ACC112 (cell line): ENCODE measurements around the gene FARP2.
"Not testable (repeated sequence)": the region's sequence is repeated elsewhere in the genome, so short reads cannot be mapped to it uniquely, and the experiment has no call there.

Source experiments
- H2AFZ ChIP-seq: fragments of 200-600 bp; sonication (generic); one replicate; pipeline ENCODE4 v1.6.0; 2017; ENCODE audit warnings: antibody characterized with exemption, low read length; ENCODE audit not compliant: unreplicated experiment
- H3K27ac ChIP-seq: fragments of 200-600 bp; sonication (generic); 2 replicates; pipeline ENCODE4 v1.5.1; 2014; ENCODE audit warnings: low read depth, mild to moderate bottlenecking, antibody characterized with exemption, low read length, moderate library complexity
- H3K27me3 ChIP-seq: fragments of 200-600 bp; sonication (generic); 2 replicates; pipeline ENCODE4 v1.6.1; 2014; ENCODE audit warnings: mild to moderate bottlenecking, antibody characterized with exemption, low read length, moderate library complexity, mixed read lengths; ENCODE audit not compliant: insufficient read depth
- H3K36me3 ChIP-seq: fragments of 200-600 bp; sonication (generic); 2 replicates; pipeline ENCODE4 v1.6.1; 2016; ENCODE audit warnings: mild to moderate bottlenecking, antibody characterized with exemption, low read length, moderate library complexity, mixed read lengths; ENCODE audit not compliant: insufficient read depth
- H3K4me1 ChIP-seq: fragments of 200-600 bp; sonication (generic); one replicate; pipeline ENCODE4 v1.6.1; 2016; ENCODE audit warnings: low read length, mixed read lengths; ENCODE audit not compliant: insufficient read depth, unreplicated experiment, control insufficient read depth
- H3K4me3 ChIP-seq: fragments of 200-600 bp; sonication (generic); 2 replicates; pipeline ENCODE4 v1.5.1; 2014; ENCODE audit warnings: mild to moderate bottlenecking, low read depth, low read length
- H3K79me2 ChIP-seq: fragments of 200-600 bp; sonication (generic); one replicate; pipeline ENCODE4 v1.6.0; 2016; ENCODE audit warnings: low read length; ENCODE audit not compliant: control insufficient read depth, unreplicated experiment, insufficient read depth

FARP2 gene

DNA sequence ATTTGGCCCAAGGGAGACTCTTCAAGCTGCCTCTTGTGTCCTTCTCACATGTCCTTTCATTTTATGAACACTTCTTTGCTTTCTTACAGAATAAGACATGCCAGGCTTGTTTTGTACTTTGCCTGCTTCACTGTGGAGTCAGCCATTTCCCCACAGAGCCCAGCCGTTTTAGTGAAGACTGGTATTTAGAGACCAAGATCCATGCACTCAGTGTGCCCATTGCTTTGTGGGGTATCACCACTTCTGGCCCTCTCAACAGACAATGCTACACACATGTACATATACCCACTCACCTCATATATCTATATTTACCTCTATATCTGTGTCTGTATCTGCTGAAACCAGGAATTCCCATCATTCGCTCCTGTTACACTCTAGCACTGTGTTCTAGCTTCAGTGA lies 74.1 kb downstream of the FARP2 start:
- H2AFZ ChIP-seq = no peak overlapping the region
- H3K79me2 ChIP-seq = no peaks in the 10 kb centered on the region
- peaks cover 8% of the 10 kb centered on the region; the same call in 1 of the 2 replicates for H3K36me3 ChIP-seq
- no peaks in the 10 kb centered on the region for H3K4me1 ChIP-seq
- H3K4me3 ChIP-seq = no peak overlapping the region
- H3K27ac ChIP-seq = no peak overlapping the region
- no peaks in the 10 kb centered on the region for H3K27me3 ChIP-seq

DNA sequence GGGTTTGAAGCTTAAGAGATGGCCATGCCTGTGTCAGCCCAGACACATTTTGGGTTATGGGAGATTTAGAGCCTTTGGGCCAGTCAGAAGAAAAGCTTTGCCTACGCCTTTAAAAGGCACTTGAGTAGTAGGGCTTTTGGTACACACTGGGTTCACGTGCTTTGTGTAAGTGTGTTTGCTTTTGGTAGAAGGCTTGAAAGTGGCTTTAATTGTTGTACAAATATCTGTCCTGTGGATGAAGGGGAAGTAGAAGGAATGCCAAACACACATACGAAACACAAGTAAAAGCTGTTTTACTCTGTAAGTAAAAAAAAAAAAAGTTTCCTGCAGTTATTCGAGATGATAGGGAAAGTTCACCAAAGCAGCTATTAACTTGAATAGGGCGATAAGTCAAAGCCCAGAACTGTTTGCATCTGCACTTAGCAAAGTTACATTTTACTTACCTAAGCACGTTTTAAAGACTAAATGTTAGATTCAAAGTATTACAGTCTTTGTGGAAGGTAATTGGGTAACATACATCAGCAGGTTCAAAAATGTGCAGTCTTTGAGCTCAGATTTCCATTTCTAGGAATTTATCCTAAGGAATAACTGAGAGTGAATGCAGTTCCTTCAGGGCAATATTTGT lies 76.9 kb downstream of the FARP2 start:
- no peak overlapping the region for H3K27ac ChIP-seq
- peaks cover 13% of the 10 kb centered on the region; the same call in 1 of the 2 replicates for H3K36me3 ChIP-seq
- no peaks in the 10 kb centered on the region for H3K79me2 ChIP-seq
- H2AFZ ChIP-seq = no peak overlapping the region
- H3K27me3 ChIP-seq = no peaks in the 10 kb centered on the region
- H3K4me1 ChIP-seq = no peaks in the 10 kb centered on the region
- no peak overlapping the region for H3K4me3 ChIP-seq

- Histone ChIP-seq H3K36me3 (peaks cover 5% of the 10 kb centered on the region; the same call in 1 of the 2 replicates), H3K27me3 (no peaks in the 10 kb centered on the region), H3K27ac (no peak overlapping the region), H3K4me3 (no peak overlapping the region), H3K4me1 (no peaks in the 10 kb centered on the region), H3K79me2 (no peaks in the 10 kb centered on the region), H2AFZ (no peak overlapping the region)
Measured at GRCh38 chr2:241437179-241437578, 81.1 kb downstream of the FARP2 start.

- Histone ChIP-seq H3K4me1 (no peaks in the 10 kb centered on the region), H2AFZ (no peak overlapping the region), H3K36me3 (peaks cover 5% of the 10 kb centered on the region; the same call in 1 of the 2 replicates), H3K79me2 (no peaks in the 10 kb centered on the region), H3K27ac (no peak overlapping the region), H3K27me3 (no peaks in the 10 kb centered on the region), H3K4me3 (no peak overlapping the region)
Measured at GRCh38 chr2:241441492-241441891, 85.4 kb downstream of the FARP2 start.

DNA sequence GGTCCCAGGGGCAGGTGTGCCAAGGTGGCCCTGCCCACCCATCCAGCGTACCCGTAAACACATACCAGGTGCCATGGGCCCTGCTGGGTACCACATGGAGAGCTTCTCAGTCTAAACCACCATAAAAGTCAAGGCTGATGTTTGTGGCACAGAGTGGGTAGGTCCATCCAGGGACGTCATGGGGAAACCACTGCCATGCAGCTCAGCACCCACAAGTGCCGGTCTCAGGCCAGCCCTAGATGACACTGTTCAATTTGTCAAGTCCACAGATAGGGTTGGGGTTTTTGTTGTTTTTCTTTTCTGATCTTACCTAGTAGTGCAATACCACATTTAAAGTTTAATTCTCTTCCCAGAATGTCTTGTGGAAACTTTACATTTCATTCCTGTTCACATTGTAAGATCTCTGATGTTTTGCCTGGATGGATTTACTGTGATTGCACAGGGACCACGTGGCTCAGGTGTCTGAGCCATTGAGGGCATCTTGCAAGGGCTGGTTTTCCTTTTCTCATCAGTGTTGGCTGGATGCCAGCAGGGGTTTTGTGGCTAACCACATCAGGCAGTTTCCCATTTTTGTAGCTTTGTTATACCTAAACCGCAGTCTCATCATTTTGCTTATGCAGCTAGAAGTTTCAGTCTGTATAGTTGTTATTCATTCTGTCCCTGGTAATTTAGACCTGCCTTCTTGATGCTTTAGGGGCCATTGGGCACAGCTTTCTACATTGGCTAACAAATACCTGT lies 87.6 kb downstream of the FARP2 start:
- Histone ChIP-seq H3K36me3 (no peaks in the 10 kb centered on the region), H2AFZ (no peak overlapping the region), H3K4me3 (no peak overlapping the region), H3K79me2 (no peaks in the 10 kb centered on the region), H3K27me3 (no peaks in the 10 kb centered on the region), H3K27ac (no peak overlapping the region), H3K4me1 (no peaks in the 10 kb centered on the region)

DNA sequence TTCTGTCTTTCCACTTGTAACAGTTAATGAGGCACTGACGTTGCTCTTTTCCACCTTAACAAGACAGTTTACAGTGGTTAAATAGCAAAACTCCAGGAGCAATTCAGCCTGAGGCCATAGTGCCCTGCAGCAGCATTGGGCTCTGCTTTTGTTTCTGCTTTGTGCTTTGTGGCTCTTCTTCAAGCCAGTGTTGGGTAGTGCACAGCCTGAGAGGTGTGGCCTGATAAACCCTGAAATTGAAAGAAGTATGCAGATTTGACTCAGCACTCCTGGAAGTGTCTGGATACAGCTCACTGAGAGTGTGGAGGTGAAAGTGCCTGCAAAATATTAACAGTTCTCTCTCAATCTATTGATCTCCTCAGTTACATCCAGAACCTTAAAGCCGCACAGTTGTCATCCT lies 89.3 kb downstream of the FARP2 start:
- no peaks in the 10 kb centered on the region for H3K36me3 ChIP-seq
- no peak overlapping the region for H3K4me3 ChIP-seq
- no peak overlapping the region for H2AFZ ChIP-seq
- H3K4me1 ChIP-seq = no peaks in the 10 kb centered on the region
- no peak overlapping the region for H3K27ac ChIP-seq
- no peaks in the 10 kb centered on the region for H3K27me3 ChIP-seq
- no peaks in the 10 kb centered on the region for H3K79me2 ChIP-seq

DNA sequence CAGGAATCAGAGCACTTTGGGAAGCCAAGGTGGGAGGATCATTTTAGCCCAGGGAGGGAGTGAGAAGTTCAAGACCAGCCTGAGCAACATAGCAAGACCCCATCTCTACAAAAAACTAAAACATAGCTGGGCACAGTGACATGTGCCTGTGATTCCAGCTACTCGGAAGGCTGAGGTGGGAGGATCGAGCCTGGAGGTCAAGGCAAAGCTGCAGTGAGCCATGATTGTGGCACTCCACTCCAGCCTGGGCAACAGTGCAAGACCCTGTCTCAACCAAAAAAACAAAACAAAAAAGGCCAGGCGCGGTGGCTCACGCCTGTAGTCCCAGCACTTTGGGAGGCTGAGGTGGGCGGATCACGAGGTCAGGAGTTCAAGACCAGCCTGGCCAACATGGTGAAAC lies 94.0 kb downstream of the FARP2 start:
- H3K36me3 ChIP-seq, H3K4me1 ChIP-seq, H3K27ac ChIP-seq, H3K27me3 ChIP-seq, H3K79me2 ChIP-seq, H2AFZ ChIP-seq, H3K4me3 ChIP-seq: not testable (repeated sequence)

GRCh38 chr2:241451840-241452506 lies 95.9 kb downstream of the FARP2 start:
- Histone ChIP-seq H3K27ac (no peak overlapping the region), H3K4me1 (no peaks in the 10 kb centered on the region), H2AFZ (no peak overlapping the region), H3K79me2 (no peaks in the 10 kb centered on the region), H3K4me3 (no peak overlapping the region), H3K36me3 (no peaks in the 10 kb centered on the region), H3K27me3 (no peaks in the 10 kb centered on the region)

DNA sequence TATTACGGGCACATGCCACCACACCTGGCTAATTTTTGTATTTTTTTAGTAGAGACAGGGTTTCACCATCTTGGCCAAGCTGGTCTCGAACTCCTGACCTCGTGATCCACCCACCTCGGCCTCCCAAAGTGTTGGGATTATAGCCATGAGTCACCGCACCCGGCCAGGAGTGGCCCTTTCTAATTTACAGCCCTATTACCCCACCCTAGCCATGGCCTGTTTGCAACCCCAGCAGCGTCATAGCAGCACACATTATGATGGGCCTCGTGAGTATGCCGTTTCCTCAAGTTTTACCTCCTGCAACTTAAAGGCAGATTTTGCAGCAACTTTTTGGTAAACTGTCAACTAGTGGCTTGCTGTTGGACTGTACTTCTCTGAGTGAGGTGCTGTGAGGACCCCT lies 97.8 kb downstream of the FARP2 start:
- not testable (repeated sequence) for H3K79me2 ChIP-seq, H3K36me3 ChIP-seq

DNA sequence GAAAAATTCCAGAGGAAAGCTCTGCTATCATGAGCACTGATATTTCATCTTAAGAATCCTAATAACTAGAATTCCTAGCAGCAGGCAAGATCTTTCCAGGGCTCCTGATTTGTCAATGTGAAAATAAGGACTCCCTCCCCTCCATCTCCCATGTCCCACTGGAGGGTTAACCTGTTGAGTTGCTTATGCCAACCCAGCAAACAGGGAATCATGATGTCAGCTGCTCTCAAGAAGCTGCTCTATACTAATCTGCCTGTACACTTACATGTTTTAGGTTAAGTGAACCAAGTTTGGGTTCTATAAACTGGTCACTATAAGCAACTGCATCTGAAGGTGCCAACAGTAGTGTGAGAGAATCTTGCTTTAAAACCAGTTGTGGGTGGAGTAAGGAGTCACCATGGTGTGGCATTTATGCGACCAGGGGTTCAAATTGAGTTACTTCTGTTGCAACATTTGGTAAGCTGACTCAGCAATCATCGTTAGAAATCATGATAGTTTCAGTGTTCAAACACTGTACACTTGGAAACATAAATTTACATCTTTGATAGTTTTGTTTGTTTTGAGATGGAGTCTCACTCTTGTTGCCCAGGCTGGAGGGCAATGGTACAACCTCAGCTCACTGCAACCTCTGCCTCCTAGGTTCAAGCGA lies 98.9 kb downstream of the FARP2 start:
- Histone ChIP-seq H3K27me3 (no peaks in the 10 kb centered on the region), H3K4me3 (no peak overlapping the region), H3K27ac (no peak overlapping the region), H2AFZ (no peak overlapping the region), H3K36me3 (no peaks in the 10 kb centered on the region), H3K79me2 (no peaks in the 10 kb centered on the region), H3K4me1 (no peaks in the 10 kb centered on the region)

More for the DNA sequence above, 97.8 kb downstream of the FARP2 start:
- H3K4me3 ChIP-seq, H3K27me3 ChIP-seq, H3K4me1 ChIP-seq, H2AFZ ChIP-seq, H3K27ac ChIP-seq: not testable (repeated sequence)
